Hindlimb muscle (tissue), 1 donor: ENCODE results near the gene TEC. TPM values are rescaled to one million over a fixed set of nuclear protein-coding genes. Genes with fewer than 3 reads are reported as not detected.
A peak's percentile ranks its signal among the peaks of the same experiment; 100 is the strongest.
"Not testable (repeated sequence)": the region's sequence is repeated elsewhere in the genome, so short reads cannot be mapped to it uniquely, and the experiment has no call there.

Experiments used
- DNase-seq: peaks from one replicate; pipeline ENCODE4 v3.0.0-alpha.2; 2013
- polyA plus RNA-seq: library from polyadenylated mRNA; unstranded; fragments of 120-200 nt; gene quantifications from one replicate; pipeline ENCODE4 v1.2.1, GENCODE V29; 2013; ENCODE audit not compliant: insufficient read length

The TEC gene
- polyA plus RNA-seq, result 0.49 TPM

DNA sequence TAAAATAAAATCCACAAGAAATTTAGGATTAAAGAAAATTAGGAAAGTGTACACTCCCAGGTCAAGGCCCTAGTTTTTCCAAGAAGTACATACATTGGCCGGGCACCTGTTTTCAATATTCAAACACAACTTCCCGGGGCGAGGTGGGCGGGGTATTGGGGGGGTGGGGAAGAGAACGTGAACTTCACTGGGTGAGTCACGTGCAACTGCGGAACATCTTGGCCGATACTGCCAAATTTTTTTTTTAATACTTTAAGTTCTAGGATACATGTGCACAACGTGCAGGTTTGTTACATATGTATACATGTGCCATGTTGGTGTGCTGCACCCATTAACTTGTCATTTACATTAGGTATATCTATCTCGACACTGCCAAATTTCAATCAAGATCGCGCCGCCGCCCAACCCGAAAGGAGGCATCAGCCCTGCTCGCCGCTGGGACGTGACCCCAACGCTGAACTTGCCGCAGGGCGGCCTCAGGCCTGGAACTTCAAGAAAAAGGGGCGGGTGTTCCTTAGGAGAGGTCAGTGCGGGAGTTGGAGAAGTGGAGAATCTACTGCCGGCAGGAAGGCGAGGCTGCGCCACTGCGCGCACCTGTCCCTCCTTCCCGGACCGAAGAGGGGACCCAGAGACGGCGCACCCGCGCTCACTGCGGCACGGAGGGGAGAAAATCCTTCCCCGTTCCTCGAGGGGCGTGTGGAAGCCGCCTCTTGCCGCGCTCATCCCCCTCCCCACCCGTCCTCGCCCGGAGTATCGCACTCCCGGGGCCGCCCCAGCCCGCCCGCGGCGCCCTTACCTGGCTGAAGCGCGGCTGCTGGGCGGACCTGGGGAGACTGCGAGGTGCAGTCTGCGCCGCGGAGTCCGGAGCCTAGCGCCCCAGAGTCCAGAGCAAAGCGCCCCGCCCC is at the start of gene TEC:
Gene TEC (minus strand): TSS at position 883 of the 905 bp plus-strand sequence. CDS start 41,224 bp downstream, outside the sequence.
- no peak for DNase-seq

DNA sequence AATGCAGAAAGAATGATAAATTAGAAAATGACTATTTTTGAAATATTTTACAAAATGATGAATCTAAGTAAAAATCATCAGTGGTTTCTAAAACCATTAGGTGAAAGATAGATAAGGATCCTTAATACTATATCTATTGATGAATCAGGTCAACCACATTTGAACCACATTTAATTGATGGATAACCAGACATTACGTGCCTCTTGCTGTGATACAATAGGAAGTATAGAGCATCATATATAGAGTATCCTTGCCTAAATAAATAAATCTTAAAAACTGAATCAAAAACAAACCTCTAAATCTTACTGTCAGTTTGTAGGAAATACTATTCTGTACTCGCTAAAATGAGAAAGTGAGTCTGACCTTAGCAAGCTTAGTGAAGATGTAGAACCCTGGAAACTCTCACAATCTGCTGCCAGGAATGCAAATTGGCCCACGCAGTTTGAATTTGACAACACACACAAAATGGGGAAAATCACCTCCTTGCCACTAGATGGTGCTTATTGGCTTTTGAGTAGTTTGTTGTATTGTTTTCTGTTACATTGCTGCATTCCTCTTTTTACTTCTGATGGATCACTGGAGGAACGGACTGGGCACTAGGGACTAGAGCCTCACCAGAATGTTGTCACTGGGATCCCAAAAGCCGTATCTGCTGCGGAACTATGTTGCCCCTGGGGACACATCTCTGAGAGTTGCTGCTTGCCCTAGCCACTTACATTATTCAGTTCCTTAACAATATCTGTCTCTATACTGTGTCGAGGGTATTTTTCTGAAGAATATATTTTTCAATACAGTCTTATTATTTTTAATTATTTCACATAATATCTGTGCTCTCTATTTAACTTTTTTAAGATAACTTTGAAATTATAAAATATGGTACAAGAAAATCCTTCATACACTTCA is 46.3 kb upstream of the TEC start:
- peak; percentile 37 for DNase-seq

GRCh38 chr4:48314746-48315145 is 45.1 kb upstream of the TEC start:
- not testable (repeated sequence) for DNase-seq

DNA sequence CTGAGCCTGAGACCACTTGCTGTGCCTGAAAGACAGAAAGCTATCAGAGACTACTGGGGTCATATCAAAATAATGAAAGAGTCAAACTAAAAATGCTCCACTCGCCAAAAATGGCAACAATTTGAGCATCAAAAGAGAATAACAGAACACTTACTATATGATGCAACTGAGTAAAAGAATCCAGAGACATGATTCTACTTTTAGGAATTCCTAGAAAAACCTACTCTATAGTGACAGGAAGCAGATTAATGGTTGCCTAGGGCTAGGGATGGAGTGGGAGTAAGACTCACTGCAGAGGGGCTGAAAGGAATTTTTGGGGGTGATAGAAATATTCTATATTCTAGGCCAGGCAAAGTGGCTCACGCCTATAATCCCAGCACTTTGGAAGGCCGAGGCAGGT is 42.3 kb upstream of the TEC start:
- DNase-seq, result no peak

- DNase-seq, result no peak
These were observed 39.3 kb upstream of the TEC start for GRCh38 chr4:48308901-48309300.

GRCh38 chr4:48307528-48307927 is 37.9 kb upstream of the TEC start:
- DNase-seq, result no peak

DNA sequence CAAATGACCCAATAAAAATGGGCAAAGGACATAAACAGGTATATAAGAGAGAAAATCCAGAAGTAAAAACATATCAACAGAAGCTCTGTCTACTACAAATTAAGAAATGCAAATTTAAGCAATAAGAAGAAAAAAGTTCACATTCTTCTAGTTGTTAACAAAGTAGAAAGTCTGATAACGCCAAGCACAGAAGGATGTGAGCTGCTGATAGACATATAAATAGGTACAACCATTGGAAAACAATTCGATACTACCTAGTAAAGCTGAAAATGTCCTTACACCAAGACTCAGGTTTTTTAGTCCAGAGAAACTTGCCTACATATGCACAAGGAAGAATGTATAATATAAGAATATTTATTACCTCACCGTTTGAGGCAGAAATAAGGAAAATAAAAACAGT is 35.9 kb upstream of the TEC start:
- DNase-seq, result no peak

GRCh38 chr4:48300004-48300403 is 30.4 kb upstream of the TEC start:
- no peak for DNase-seq

DNA sequence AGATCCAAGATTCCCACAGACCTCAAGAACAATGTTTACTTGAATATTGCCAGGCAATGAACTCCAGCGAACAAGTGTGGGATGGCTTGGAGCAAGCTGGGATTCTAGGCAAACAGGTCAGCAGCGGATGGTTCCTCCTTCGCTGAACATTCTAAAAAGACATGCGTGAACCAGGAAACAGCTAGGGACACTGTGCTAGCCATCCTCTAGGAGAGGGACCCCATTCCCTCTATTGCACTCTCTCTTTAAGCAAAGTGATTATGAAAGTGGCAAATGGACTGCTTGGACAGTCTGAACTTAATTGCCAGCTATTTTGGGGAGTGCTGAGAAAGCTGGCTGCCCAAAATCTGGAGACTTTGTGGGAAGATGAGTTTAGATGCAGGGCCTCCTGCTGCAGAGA is 29.9 kb upstream of the TEC start:
- DNase-seq, result no peak

- DNase-seq, result no peak
These were observed 27.7 kb upstream of the TEC start for GRCh38 chr4:48297256-48297846.

DNA sequence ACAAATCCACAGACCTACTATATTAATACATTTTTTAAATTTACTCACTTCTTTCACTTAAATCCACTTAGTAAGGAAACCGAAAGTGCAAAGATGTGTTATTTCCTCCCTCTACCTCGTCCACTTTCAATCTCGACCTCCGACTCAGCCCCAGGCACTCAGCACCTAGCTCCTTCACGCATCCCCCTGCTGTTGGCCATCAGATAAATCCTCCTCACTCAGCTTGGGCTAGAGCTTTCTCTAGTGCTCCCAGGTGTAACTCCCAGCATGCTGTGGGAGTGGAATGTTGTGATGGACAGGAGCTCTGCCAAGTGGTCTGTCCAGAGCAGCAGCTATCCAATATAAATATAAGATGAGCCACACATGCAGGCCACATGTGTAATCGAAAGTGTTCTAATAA is 26.7 kb upstream of the TEC start:
- DNase-seq, result no peak

- DNase-seq, result no peak
These were observed 25.5 kb upstream of the TEC start for GRCh38 chr4:48295116-48295515.

DNA sequence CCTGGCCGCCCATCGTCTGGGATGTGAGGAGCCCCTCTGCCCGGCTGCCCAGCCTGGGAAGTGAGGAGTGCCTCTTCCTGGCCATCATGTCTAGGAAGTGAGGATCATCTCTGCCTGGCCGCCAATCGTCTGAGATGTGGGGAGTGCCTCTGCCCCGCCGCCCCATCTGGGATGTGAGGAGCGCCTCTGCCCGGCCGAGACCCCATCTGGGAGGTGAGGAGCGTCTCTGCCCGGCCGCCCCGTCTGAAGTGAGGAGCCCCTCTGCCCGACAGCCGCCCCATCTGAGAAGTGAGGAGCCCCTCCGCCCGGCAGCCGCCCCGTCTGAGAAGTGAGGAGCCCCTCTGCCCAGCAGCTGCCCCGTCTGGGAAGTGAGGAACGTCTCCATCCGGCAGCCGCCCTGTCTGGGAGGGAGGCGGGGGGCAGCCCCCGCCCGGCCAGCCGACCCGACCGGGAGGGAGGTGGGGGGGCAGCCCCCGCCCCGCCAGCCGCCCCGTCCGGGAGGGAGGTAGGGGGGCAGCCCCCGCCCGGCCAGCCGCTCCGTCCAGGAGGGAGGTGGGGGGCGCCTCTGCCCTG is 22.7 kb upstream of the TEC start:
- DNase-seq, result not testable (repeated sequence)

- DNase-seq, result no peak
These were observed 20.6 kb upstream of the TEC start for GRCh38 chr4:48290146-48290772.

- DNase-seq, result not testable (repeated sequence)
These were observed 16.4 kb upstream of the TEC start for GRCh38 chr4:48286060-48286459.

DNA sequence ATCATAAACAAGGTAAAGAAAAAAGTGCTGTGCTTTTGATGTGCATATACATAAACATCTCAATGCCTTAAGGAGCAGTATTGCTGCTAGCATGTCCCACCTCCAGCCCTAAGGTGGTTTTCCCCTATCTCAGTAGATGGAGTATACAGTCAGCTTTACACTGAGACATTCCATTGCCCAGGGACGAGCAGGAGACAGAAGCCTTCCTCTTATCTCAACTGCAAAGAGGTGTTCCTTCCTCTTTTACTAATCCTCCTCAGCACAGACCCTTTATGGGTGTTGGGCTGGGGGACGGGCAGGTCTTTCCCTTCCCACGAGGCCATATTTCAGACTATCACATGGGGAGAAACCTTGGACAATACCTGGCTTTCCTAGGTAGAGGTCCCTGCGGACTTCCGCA is 16.0 kb upstream of the TEC start:
- not testable (repeated sequence) for DNase-seq

- no peak for DNase-seq
These were observed 6.0 kb upstream of the TEC start for GRCh38 chr4:48275686-48276085.

- DNase-seq, result no peak
These were observed 5.6 kb upstream of the TEC start for GRCh38 chr4:48275247-48275646.

DNA sequence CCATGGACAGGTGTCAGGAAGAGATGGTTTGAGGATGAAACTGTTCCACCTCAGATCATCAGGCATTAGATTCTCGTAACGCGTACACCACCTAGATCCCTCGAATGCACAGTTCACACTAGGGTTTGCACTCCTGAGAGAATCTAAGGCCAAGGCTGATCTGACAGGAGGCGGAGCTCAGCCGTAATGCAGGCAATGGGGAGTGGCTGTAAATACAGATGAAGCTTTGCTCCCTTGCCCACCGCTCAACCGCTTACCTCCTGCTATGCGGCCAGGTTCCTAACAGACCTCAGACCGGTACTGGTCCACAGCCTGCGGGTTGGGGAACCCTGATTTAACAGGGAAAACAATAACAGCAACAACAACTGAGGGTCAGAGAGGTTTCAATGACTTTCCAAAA is 2.0 kb upstream of the TEC start:
- no peak for DNase-seq

DNA sequence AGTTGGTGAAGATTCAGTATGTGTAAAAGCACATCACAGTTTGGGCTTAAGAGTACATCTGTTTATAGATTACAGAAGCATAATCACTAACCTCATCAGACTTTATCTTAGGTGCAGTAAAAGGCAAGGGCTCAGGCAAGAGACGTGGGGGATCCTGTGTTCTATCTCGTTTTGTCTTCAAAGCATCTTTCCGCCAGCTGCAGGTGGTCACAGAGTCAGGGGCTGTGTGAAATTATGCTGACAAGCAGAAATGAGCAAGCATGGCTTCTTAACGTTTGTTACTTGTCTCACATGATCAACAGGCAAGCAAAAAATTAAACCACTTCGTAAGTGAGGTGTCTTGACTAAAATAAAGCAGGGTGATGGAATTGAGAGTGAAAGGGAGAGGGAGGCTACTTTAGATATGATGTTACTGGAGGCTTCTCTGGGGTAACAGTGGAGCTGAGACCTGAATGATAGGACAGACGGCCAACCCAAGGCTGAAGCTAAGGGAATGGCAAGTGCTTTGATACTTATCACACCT is 1.4 kb upstream of the TEC start:
- no peak for DNase-seq

GRCh38 chr4:48270523-48270897 is 872 bp upstream of the TEC start:
- no peak for DNase-seq
